ENCODE data around the gene KLHL3. TPM values are rescaled to one million over a fixed set of nuclear protein-coding genes. Genes with fewer than 3 reads are reported as not detected.

KLHL3 gene
- total and polyA plus RNA-seq, 4 donors: 0.91 to 8.8 (median 3.7) TPM

DNA sequence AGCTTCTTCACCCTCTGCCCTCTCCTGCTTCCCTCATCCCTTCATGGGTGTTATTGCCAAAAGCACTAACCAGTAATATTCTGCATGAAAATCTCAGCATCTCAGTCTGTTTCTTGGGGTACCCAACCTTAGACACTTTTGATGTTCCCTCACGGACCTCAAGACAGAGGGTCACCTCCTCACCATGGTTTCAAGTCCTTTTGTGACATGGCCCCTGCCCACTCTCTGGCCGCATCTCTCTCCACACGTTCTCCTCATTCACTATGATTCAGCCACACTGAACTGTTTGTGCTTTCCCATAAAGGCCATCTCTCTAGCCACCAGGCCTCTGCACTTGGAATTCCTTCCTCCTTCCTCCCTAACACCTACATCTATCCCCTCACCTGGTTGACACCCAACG lies 125.3 kb downstream of the KLHL3 start:
- 80% methylated on average over 4 of the region's 4 CpGs for WGBS
- Histone ChIP-seq H3K4me3 (ENCODE audit: low read depth in 1 of 3, low read length in 3 of 3) (no peak overlapping the region), H3K9me3 (ENCODE audit: control insufficient read depth in 4 of 4, low read length in 3 of 4) (no peaks in the 10 kb centered on the region), H3K36me3 (ENCODE audit: control insufficient read depth in 4 of 4, insufficient read depth in 3 of 4, low read depth in 1 of 4, low read length in 3 of 4) (no peaks in the 10 kb centered on the region), H3K9ac (ENCODE audit: low read depth in 1 of 2, low read length in 2 of 2) (no peak overlapping the region), H3K27ac (ENCODE audit: low read depth in 1 of 2, low read length in 2 of 2) (no peak overlapping the region), H3K4me1 (ENCODE audit: control insufficient read depth in 4 of 4, insufficient read depth in 4 of 4, low read length in 3 of 4) (no peaks in the 10 kb centered on the region), H3K27me3 (ENCODE audit: control insufficient read depth in 4 of 4, insufficient read depth in 4 of 4, low read length in 3 of 4) (peaks cover 0 to 2% (median 0%) of the 10 kb centered on the region in 4 donors)
- TF ChIP-seq, protein P1, sequence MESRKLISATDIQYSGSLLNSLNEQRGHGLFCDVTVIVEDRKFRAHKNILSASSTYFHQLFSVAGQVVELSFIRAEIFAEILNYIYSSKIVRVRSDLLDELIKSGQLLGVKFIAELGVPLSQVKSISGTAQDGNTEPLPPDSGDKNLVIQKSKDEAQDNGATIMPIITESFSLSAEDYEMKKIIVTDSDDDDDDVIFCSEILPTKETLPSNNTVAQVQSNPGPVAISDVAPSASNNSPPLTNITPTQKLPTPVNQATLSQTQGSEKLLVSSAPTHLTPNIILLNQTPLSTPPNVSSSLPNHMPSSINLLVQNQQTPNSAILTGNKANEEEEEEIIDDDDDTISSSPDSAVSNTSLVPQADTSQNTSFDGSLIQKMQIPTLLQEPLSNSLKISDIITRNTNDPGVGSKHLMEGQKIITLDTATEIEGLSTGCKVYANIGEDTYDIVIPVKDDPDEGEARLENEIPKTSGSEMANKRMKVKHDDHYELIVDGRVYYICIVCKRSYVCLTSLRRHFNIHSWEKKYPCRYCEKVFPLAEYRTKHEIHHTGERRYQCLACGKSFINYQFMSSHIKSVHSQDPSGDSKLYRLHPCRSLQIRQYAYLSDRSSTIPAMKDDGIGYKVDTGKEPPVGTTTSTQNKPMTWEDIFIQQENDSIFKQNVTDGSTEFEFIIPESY (IDR thresholded peaks at IDR 0.05): no peak
- no peak for TF ChIP-seq TAF1 (conservative IDR thresholded peaks at IDR 0.05)
- TF ChIP-seq, protein P2, sequence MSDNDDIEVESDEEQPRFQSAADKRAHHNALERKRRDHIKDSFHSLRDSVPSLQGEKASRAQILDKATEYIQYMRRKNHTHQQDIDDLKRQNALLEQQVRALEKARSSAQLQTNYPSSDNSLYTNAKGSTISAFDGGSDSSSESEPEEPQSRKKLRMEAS (IDR thresholded peaks at IDR 0.05): no peak
- no peak for TF ChIP-seq NR2F2 (IDR thresholded peaks at IDR 0.05)
- TF ChIP-seq SP1 (IDR thresholded peaks at IDR 0.05): no peak
- TF ChIP-seq FOXA1 (IDR thresholded peaks at IDR 0.05): no peak
- no peak for TF ChIP-seq JUND (IDR thresholded peaks at IDR 0.05)
- DNase-seq (ENCODE audit: low spot score): no peak

DNA sequence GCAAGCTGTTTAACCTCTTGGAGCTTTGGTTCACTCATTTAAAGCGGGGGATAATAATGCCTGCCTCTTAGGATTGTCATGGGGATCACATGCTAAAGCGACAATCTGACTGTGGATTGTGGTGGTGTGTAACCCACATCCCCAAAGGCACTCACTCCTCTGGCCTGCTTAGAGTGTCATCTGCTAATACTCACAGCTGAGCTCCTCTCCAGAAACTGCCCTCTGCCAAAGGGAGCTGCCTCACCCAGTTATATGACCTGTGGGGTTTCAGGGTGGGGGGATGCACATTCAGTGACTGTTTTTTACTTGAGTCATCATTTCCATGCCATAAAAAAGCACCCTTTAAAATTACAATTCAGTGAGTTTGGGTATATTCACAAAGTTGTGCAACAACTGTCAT lies 126.8 kb downstream of the KLHL3 start:
- Histone ChIP-seq H3K9ac (ENCODE audit: low read depth in 1 of 2, low read length in 2 of 2) (no peak overlapping the region), H3K36me3 (ENCODE audit: control insufficient read depth in 4 of 4, insufficient read depth in 3 of 4, low read depth in 1 of 4, low read length in 3 of 4) (no peaks in the 10 kb centered on the region), H3K4me1 (ENCODE audit: control insufficient read depth in 4 of 4, insufficient read depth in 4 of 4, low read length in 3 of 4) (no peaks in the 10 kb centered on the region), H3K27me3 (ENCODE audit: control insufficient read depth in 4 of 4, insufficient read depth in 4 of 4, low read length in 3 of 4) (peaks cover 0 to 2% (median 0%) of the 10 kb centered on the region in 4 donors), H3K9me3 (ENCODE audit: control insufficient read depth in 4 of 4, low read length in 3 of 4) (no peaks in the 10 kb centered on the region), H3K27ac (ENCODE audit: low read depth in 1 of 2, low read length in 2 of 2) (no peak overlapping the region), H3K4me3 (ENCODE audit: low read depth in 1 of 3, low read length in 3 of 3) (no peak overlapping the region)
- TF ChIP-seq, protein P3, sequence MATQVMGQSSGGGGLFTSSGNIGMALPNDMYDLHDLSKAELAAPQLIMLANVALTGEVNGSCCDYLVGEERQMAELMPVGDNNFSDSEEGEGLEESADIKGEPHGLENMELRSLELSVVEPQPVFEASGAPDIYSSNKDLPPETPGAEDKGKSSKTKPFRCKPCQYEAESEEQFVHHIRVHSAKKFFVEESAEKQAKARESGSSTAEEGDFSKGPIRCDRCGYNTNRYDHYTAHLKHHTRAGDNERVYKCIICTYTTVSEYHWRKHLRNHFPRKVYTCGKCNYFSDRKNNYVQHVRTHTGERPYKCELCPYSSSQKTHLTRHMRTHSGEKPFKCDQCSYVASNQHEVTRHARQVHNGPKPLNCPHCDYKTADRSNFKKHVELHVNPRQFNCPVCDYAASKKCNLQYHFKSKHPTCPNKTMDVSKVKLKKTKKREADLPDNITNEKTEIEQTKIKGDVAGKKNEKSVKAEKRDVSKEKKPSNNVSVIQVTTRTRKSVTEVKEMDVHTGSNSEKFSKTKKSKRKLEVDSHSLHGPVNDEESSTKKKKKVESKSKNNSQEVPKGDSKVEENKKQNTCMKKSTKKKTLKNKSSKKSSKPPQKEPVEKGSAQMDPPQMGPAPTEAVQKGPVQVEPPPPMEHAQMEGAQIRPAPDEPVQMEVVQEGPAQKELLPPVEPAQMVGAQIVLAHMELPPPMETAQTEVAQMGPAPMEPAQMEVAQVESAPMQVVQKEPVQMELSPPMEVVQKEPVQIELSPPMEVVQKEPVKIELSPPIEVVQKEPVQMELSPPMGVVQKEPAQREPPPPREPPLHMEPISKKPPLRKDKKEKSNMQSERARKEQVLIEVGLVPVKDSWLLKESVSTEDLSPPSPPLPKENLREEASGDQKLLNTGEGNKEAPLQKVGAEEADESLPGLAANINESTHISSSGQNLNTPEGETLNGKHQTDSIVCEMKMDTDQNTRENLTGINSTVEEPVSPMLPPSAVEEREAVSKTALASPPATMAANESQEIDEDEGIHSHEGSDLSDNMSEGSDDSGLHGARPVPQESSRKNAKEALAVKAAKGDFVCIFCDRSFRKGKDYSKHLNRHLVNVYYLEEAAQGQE (IDR thresholded peaks at IDR 0.05): no peak
- TF ChIP-seq TAF1 (conservative IDR thresholded peaks at IDR 0.05) (no peak), EGR1 (IDR thresholded peaks at IDR 0.05; ENCODE audit: low read depth in 2 of 2) (no peak), RXRA (IDR thresholded peaks at IDR 0.05) (no peak), HNF4G (IDR thresholded peaks at IDR 0.05) (no peak), FOXA1 (IDR thresholded peaks at IDR 0.05) (no peak), SP1 (IDR thresholded peaks at IDR 0.05) (no peak), YY1 (IDR thresholded peaks at IDR 0.05) (no peak), GABPA (IDR thresholded peaks at IDR 0.05 in 1 of 2, conservative IDR thresholded peaks at IDR 0.05 in 1 of 2) (no peak), FOXA2 (IDR thresholded peaks at IDR 0.05) (no peak), JUND (IDR thresholded peaks at IDR 0.05) (no peak), HNF4A (conservative IDR thresholded peaks at IDR 0.05) (no peak), NR2F2 (IDR thresholded peaks at IDR 0.05) (no peak)
- TF ChIP-seq, protein P4, sequence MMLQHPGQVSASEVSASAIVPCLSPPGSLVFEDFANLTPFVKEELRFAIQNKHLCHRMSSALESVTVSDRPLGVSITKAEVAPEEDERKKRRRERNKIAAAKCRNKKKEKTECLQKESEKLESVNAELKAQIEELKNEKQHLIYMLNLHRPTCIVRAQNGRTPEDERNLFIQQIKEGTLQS (IDR thresholded peaks at IDR 0.05): no peak
- TF ChIP-seq, protein P5, sequence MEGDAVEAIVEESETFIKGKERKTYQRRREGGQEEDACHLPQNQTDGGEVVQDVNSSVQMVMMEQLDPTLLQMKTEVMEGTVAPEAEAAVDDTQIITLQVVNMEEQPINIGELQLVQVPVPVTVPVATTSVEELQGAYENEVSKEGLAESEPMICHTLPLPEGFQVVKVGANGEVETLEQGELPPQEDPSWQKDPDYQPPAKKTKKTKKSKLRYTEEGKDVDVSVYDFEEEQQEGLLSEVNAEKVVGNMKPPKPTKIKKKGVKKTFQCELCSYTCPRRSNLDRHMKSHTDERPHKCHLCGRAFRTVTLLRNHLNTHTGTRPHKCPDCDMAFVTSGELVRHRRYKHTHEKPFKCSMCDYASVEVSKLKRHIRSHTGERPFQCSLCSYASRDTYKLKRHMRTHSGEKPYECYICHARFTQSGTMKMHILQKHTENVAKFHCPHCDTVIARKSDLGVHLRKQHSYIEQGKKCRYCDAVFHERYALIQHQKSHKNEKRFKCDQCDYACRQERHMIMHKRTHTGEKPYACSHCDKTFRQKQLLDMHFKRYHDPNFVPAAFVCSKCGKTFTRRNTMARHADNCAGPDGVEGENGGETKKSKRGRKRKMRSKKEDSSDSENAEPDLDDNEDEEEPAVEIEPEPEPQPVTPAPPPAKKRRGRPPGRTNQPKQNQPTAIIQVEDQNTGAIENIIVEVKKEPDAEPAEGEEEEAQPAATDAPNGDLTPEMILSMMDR (IDR thresholded peaks at IDR 0.05; ENCODE audit: low read depth, low read length, missing input control): no peak
- TF ChIP-seq, protein P2 (IDR thresholded peaks at IDR 0.05): no peak
- TF ChIP-seq, protein P1 (IDR thresholded peaks at IDR 0.05): no peak
- DNase-seq (ENCODE audit: low spot score): no peak
- 92% methylated on average over 2 of the region's 2 CpGs for WGBS

Data from liver (tissue), 9 donors.